Medulla oblongata (tissue), 1 donor: Measurements from ENCODE around the gene POTEG.
"Not testable (repeated sequence)": the region's sequence is repeated elsewhere in the genome, so short reads cannot be mapped to it uniquely, and the experiment has no call there.

ENCODE experiments used
- DNase-seq: peaks from one replicate; pipeline ENCODE4 v3.0.0-alpha.2; 2015; ENCODE audit errors: extremely low spot score

POTEG gene

GRCh38 chr14:19374451-19374903 lies 59.7 kb downstream of the POTEG start:
- not testable (repeated sequence) for DNase-seq

GRCh38 chr14:19372813-19373500 lies 61.2 kb downstream of the POTEG start:
- not testable (repeated sequence) for DNase-seq

DNA sequence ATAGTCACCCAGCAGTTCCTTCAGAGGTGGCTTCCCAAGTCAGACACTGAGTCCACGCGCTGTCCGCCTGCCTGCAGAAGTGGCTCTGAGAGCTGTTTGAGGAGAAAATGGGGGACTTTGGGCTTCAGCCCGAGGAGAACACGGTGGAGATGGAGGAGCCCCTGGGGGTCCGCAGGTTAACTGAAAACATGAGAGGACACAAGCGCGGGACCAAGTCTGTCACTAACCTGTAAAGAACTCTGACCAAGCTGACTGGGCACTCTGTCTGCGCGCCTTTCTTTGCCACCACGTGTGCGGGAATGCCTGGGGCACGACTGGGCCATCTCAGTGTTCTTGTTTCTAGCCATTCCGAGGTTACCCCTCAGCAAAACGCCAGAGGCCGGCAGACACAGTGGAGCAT lies 62.4 kb downstream of the POTEG start:
- DNase-seq: not testable (repeated sequence)

GRCh38 chr14:19362803-19363202 lies 71.3 kb downstream of the POTEG start:
- not testable (repeated sequence) for DNase-seq

- DNase-seq: not testable (repeated sequence)
Measured at GRCh38 chr14:19362323-19362722, 71.8 kb downstream of the POTEG start.

DNA sequence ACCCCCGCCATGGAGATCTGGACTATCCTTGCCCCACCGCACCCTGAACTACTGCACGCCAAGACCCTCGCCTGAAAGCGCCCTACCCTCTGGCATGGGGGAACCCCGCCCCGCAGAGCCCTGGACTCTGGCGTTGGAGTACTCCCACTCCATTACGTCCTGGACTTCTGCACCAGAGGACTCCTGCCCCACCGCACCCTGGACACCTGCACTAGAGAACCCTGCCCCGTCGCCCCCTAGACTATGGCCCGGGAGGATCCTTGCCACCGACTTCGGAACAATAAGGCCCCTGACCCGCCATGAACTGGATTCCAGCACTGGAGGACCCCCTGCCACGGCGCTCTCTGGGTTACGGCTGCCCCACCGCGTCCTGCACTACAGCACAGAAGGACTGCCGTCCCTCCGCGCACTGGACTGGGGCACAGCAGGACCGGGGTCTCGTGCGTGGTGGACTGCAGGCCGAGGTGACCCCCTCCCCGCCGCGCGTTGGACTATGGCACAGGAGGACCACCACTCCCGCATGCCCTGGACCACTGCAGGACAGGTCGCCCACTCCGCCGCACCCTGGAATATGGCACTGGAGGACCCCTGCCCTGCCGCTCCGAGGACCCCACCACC lies 72.4 kb downstream of the POTEG start:
- not testable (repeated sequence) for DNase-seq

DNA sequence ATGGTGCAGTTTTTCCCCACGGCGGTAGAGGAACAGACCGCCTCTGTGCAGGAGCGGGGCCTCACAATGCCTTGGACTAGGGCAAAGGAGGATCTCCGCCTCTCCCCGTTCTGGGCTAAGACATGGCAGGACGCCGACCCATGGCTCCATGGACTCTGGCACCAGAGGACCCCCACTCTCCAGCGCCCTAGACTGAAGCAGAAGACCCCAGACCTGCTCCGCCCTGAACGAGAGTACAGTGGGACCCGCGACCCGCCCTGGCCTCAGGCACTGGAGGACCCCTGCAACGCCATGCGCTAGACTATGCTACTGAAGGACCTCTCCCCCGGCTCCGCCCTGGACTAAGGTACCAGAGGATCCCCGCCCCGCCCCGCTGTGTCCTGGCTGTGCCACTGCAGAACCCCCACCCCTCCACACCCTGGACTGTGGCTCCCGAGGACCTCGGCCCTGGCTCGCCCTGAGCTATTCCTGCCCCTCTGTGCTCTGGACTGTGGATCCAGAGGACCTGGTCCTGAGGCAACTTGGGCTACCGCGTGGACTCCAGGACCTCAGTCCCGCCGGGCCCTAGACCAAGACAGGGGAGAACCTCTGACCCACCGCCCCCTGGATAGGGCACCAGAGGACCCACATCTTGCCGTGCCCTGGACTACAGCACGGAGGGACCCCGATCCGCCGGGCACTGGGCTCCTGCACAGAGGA lies 73.1 kb downstream of the POTEG start:
- not testable (repeated sequence) for DNase-seq
